Vagina (tissue), 2 donors: ENCODE data around the gene IL23A.

ENCODE experiments used
- CTCF ChIP-seq, 3 experiments: fragments of 450-650 bp in 2 of 3; fragments of 200-600 bp in 1 of 3; sonication (generic) in 1 of 3; IDR thresholded peaks; one replicate each; pipeline ENCODE4 v1.5.1; 2017 to 2019; ENCODE audit warnings: antibody characterized with exemption in 3 of 3, mild to moderate bottlenecking in 2 of 3, moderate library complexity in 2 of 3
- POLR2A ChIP-seq, 2 donors: fragments of 450-650 bp; IDR thresholded peaks; one replicate each; pipeline ENCODE4 v1.6.1; 2017; ENCODE audit warnings: antibody characterized with exemption in 2 of 2, mild to moderate bottlenecking in 2 of 2, moderate library complexity in 2 of 2
- POLR2AphosphoS5 ChIP-seq, 2 donors: sonication (generic); formaldehyde crosslinking; IDR thresholded peaks; one replicate each; pipeline ENCODE4 v1.9.0; 2017; ENCODE audit warnings: antibody characterized with exemption in 2 of 2, mild to moderate bottlenecking in 2 of 2, low read depth in 1 of 2; ENCODE audit not compliant: insufficient read depth in 1 of 2

GRCh38 chr12:56350662-56351061 is 12.0 kb downstream of the IL23A start:
- TF ChIP-seq CTCF (IDR thresholded peaks at IDR 0.05) (no peak), POLR2A (IDR thresholded peaks at IDR 0.05) (no peak), POLR2AphosphoS5 (IDR thresholded peaks at IDR 0.05; ENCODE audit: insufficient read depth in 1 of 2, low read depth in 1 of 2) (no peak)
